GM10266 (cell line): ENCODE results near the gene PHF3.

Experiments
- DNase-seq: peaks from one replicate; pipeline ENCODE4 v3.0.0; 2012; ENCODE audit errors: extremely low spot score
- CTCF ChIP-seq: IDR thresholded peaks from 2 replicates; pipeline ENCODE4 v1.5.1; 2012; ENCODE audit warnings: mild to moderate bottlenecking, low read depth; ENCODE audit not compliant: control insufficient read depth, insufficient read depth; ENCODE audit errors: missing control alignments

Gene PHF3

GRCh38 chr6:63709148-63709547 lies 73.5 kb downstream of the PHF3 start:
- no peak for TF ChIP-seq CTCF
- no peak for DNase-seq

GRCh38 chr6:63713332-63713731 lies 77.7 kb downstream of the PHF3 start:
- DNase-seq = no peak
- no peak for TF ChIP-seq CTCF

GRCh38 chr6:63714091-63714490 lies 78.5 kb downstream of the PHF3 start:
- DNase-seq = no peak
- TF ChIP-seq CTCF = no peak

GRCh38 chr6:63716169-63716568 lies 80.6 kb downstream of the PHF3 start:
- no peak for TF ChIP-seq CTCF
- no peak for DNase-seq

- no peak for TF ChIP-seq CTCF
- DNase-seq = no peak
Observed at GRCh38 chr6:63721181-63721580, 85.6 kb downstream of the PHF3 start.

GRCh38 chr6:63724721-63725120 lies 89.1 kb downstream of the PHF3 start:
- DNase-seq = no peak
- TF ChIP-seq CTCF = no peak

GRCh38 chr6:63730311-63730710 lies 94.7 kb downstream of the PHF3 start:
- DNase-seq = no peak
- no peak for TF ChIP-seq CTCF
